Fibroblast of mammary gland (primary cell): ENCODE results near the gene PTPRN2.
A peak's percentile ranks its signal among the peaks of the same experiment; 100 is the strongest.

Experiments used
- DNase-seq: peaks from one replicate; pipeline ENCODE4 v3.0.0-alpha.2; 2010; ENCODE audit warnings: low read depth
- H3K4me3 ChIP-seq: 2 replicates; pipeline ENCODE4 v1.5.1; 2011; ENCODE audit warnings: low read depth, mild to moderate bottlenecking, low read length, moderate library complexity; ENCODE audit not compliant: control insufficient read depth
- TF ChIP-seq, protein P1 (sequence below): conservative IDR thresholded peaks from 2 replicates; pipeline ENCODE4 v1.5.1; 2011; ENCODE audit warnings: low read depth, low read length, inconsistent platforms; ENCODE audit not compliant: control insufficient read depth, insufficient read depth

Gene PTPRN2

GRCh38 chr7:157954901-157955300 lies 632.7 kb downstream of the PTPRN2 start:
- no peak overlapping the region for H3K4me3 ChIP-seq
- no peak for DNase-seq
- TF ChIP-seq, protein P1, sequence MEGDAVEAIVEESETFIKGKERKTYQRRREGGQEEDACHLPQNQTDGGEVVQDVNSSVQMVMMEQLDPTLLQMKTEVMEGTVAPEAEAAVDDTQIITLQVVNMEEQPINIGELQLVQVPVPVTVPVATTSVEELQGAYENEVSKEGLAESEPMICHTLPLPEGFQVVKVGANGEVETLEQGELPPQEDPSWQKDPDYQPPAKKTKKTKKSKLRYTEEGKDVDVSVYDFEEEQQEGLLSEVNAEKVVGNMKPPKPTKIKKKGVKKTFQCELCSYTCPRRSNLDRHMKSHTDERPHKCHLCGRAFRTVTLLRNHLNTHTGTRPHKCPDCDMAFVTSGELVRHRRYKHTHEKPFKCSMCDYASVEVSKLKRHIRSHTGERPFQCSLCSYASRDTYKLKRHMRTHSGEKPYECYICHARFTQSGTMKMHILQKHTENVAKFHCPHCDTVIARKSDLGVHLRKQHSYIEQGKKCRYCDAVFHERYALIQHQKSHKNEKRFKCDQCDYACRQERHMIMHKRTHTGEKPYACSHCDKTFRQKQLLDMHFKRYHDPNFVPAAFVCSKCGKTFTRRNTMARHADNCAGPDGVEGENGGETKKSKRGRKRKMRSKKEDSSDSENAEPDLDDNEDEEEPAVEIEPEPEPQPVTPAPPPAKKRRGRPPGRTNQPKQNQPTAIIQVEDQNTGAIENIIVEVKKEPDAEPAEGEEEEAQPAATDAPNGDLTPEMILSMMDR: no peak

GRCh38 chr7:157952841-157953645 lies 634.6 kb downstream of the PTPRN2 start:
- H3K4me3 ChIP-seq: no peak overlapping the region
- TF ChIP-seq, protein P1: no peak
- DNase-seq: no peak

- no peak overlapping the region for H3K4me3 ChIP-seq
- TF ChIP-seq, protein P1: no peak
- DNase-seq: no peak
Measured at GRCh38 chr7:157952050-157952667, 635.5 kb downstream of the PTPRN2 start.

GRCh38 chr7:157951300-157952049 lies 636.1 kb downstream of the PTPRN2 start:
- H3K4me3 ChIP-seq: no peak overlapping the region
- TF ChIP-seq, protein P1: no peak
- no peak for DNase-seq

GRCh38 chr7:157949711-157950110 lies 637.9 kb downstream of the PTPRN2 start:
- TF ChIP-seq, protein P1: no peak
- no peak overlapping the region for H3K4me3 ChIP-seq
- DNase-seq: peak; percentile 3

DNA sequence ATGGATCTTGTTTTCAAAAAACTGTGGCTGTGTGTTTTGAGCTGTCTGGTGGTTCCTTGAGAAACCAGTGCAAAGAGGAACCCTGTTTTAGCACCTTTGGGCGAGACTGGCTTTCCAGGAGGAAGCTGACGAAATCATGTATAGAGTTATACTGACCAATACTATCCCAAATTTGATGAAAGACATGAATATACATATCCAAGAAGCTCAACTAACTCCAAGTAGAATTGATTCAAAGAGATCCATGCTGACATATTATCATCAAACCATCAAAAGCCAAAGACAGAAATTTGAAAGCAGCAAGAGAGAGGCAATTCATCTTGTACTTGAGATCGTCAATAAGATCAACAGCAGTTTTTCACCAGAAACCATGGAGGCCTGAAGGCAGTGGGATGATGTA lies 640.1 kb downstream of the PTPRN2 start:
- DNase-seq: no peak
- no peak overlapping the region for H3K4me3 ChIP-seq
- TF ChIP-seq, protein P1: no peak
